Caco-2 (cell line): ENCODE measurements around the gene TDG. TPM values are rescaled to one million over a fixed set of nuclear protein-coding genes. Genes with fewer than 3 reads are reported as not detected.

Source experiments
- BruUV-seq: library from RNA; stranded (reverse); fragments of 400-500 nt; replicated peaks from 2 replicates; lab custom pipeline; 2021; lab: Mats Ljungman, UMichigan
- CTCF ChIA-PET: fragments of 300-600 bp; sonication (Branson Sonifier 250); formaldehyde crosslinking; loops from one replicate; lab custom pipeline; 2022; ENCODE audit warnings: antibody characterized with exemption; lab: Charles Lee
- POLR2A ChIA-PET: fragments of 300-600 bp; sonication (Branson Sonifier 250); formaldehyde crosslinking; loops from one replicate; lab custom pipeline; 2022; ENCODE audit warnings: antibody characterized with exemption; lab: Charles Lee
- DNase-seq, 2 experiments: peaks; one replicate each; pipeline versions ENCODE4 v3.0.0 to v3.0.0-alpha.2; 2020 to 2022
- H3K27me3 ChIP-seq: replicated peaks from 2 replicates; pipeline ENCODE4 v1.6.0; 2011; ENCODE audit warnings: low read length; ENCODE audit not compliant: control insufficient read depth, insufficient read depth
- H3K36me3 ChIP-seq: 2 replicates; pipeline ENCODE4 v1.5.1; 2011; ENCODE audit warnings: low read length; ENCODE audit not compliant: control insufficient read depth, insufficient read depth
- H3K4me1 ChIP-seq: fragments of 250-450 bp; sonication (Bioruptor Pico); 2 replicates; pipeline ENCODE4 v1.5.1; 2020; ENCODE audit warnings: mild to moderate bottlenecking
- H3K4me3 ChIP-seq: 2 replicates; pipeline ENCODE4 v1.5.1; 2011; ENCODE audit warnings: low read depth, mild to moderate bottlenecking, control low read depth, low read length
- H3K9me3 ChIP-seq: fragments of 250-450 bp; sonication (Bioruptor Pico); 2 replicates; pipeline ENCODE4 v1.5.1; 2020; ENCODE audit warnings: mild to moderate bottlenecking, moderate library complexity
- H3K27ac Mint-ChIP-seq: one replicate; pipeline ENCODE4 v1.8.0; 2022; ENCODE audit warnings: mixed read lengths; ENCODE audit not compliant: unreplicated experiment
- H3K27me3 Mint-ChIP-seq: one replicate; pipeline ENCODE4 v1.8.0; 2022; ENCODE audit warnings: mixed read lengths; ENCODE audit not compliant: insufficient read depth, unreplicated experiment
- H3K36me3 Mint-ChIP-seq: one replicate; pipeline ENCODE4 v1.8.0; 2022; ENCODE audit warnings: mild to moderate bottlenecking, mixed read lengths; ENCODE audit not compliant: insufficient read depth, unreplicated experiment
- H3K4me1 Mint-ChIP-seq: one replicate; pipeline ENCODE4 v1.8.0; 2022; ENCODE audit warnings: low read depth, mixed read lengths; ENCODE audit not compliant: unreplicated experiment
- H3K4me3 Mint-ChIP-seq: one replicate; pipeline ENCODE4 v1.8.0; 2022; ENCODE audit warnings: mild to moderate bottlenecking, moderate library complexity, mixed read lengths; ENCODE audit not compliant: unreplicated experiment
- H3K9me3 Mint-ChIP-seq: one replicate; pipeline ENCODE4 v1.8.0; 2022; ENCODE audit warnings: mixed read lengths; ENCODE audit not compliant: unreplicated experiment
- intact Hi-C: fragments of 100-400 bp; cut with micrococcal nuclease; formaldehyde crosslinking; loops from one replicate; pipeline ENCODE4 v1.10.0; 2022; ENCODE audit not compliant: unreplicated experiment
- total RNA-seq: library from RNA; stranded (reverse); gene quantifications from 2 replicates; pipeline ENCODE4 v1.2.3, GENCODE V29; 2022
- TF ChIP-seq, protein P1 (sequence below), 2 experiments: fragments of 200-600 bp in 1 of 2; IDR thresholded peaks; 1 replicate in 1 of 2; 2 replicates in 1 of 2; pipeline versions ENCODE4 v1.5.1 to v1.8.0; 2011 to 2022; ENCODE audit warnings: antibody characterized with exemption in 1 of 2, control low read depth in 1 of 2, inconsistent platforms in 1 of 2, low read depth in 1 of 2, low read length in 1 of 2, mild to moderate bottlenecking in 1 of 2, moderate library complexity in 1 of 2; ENCODE audit not compliant: insufficient read depth in 1 of 2, severe bottlenecking in 1 of 2, unreplicated experiment in 1 of 2

The TDG gene
- total RNA-seq, 1 experiment from 2014 or later = 29.5 TPM

- H3K4me1 Mint-ChIP-seq = no peaks in the 10 kb centered on the region
- Histone ChIP-seq H3K4me3 (no peak overlapping the region), H3K9me3 (peaks cover 5% of the 10 kb centered on the region; the same call in 1 of the 2 replicates), H3K27me3 (no peaks in the 10 kb centered on the region), H3K36me3 (no peaks in the 10 kb centered on the region), H3K4me1 (no peaks in the 10 kb centered on the region)
- no peaks in the 10 kb centered on the region for H3K36me3 Mint-ChIP-seq
- no TSS peak for BruUV-seq
- CTCF ChIA-PET = no interaction called here
- H3K9me3 Mint-ChIP-seq = no peaks in the 10 kb centered on the region
- H3K27me3 Mint-ChIP-seq = peaks cover 18% of the 10 kb centered on the region
- intact Hi-C loops = no loop called here
- no peak overlapping the region for H3K27ac Mint-ChIP-seq
- TF ChIP-seq, protein P1, sequence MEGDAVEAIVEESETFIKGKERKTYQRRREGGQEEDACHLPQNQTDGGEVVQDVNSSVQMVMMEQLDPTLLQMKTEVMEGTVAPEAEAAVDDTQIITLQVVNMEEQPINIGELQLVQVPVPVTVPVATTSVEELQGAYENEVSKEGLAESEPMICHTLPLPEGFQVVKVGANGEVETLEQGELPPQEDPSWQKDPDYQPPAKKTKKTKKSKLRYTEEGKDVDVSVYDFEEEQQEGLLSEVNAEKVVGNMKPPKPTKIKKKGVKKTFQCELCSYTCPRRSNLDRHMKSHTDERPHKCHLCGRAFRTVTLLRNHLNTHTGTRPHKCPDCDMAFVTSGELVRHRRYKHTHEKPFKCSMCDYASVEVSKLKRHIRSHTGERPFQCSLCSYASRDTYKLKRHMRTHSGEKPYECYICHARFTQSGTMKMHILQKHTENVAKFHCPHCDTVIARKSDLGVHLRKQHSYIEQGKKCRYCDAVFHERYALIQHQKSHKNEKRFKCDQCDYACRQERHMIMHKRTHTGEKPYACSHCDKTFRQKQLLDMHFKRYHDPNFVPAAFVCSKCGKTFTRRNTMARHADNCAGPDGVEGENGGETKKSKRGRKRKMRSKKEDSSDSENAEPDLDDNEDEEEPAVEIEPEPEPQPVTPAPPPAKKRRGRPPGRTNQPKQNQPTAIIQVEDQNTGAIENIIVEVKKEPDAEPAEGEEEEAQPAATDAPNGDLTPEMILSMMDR (IDR thresholded peaks at IDR 0.05; ENCODE audit: insufficient read depth in 1 of 2, low read depth in 1 of 2, low read length in 1 of 2, severe bottlenecking in 1 of 2, unreplicated experiment in 1 of 2) = no peak
- H3K4me3 Mint-ChIP-seq = no peak overlapping the region
- POLR2A ChIA-PET = no interaction called here
- DNase-seq = no peak
Observed at GRCh38 chr12:104022786-104023185, 57.1 kb downstream of the TDG start.

GRCh38 chr12:104023710-104024109, 58.0 kb downstream of the TDG start:
- intact Hi-C loops = no loop called here
- Histone ChIP-seq H3K27me3 (no peaks in the 10 kb centered on the region), H3K36me3 (no peaks in the 10 kb centered on the region), H3K4me1 (no peaks in the 10 kb centered on the region), H3K9me3 (peaks cover 5% of the 10 kb centered on the region; the same call in 1 of the 2 replicates), H3K4me3 (no peak overlapping the region)
- no TSS peak for BruUV-seq
- no peak overlapping the region for H3K27ac Mint-ChIP-seq
- no peaks in the 10 kb centered on the region for H3K9me3 Mint-ChIP-seq
- no peaks in the 10 kb centered on the region for H3K36me3 Mint-ChIP-seq
- no peak overlapping the region for H3K4me3 Mint-ChIP-seq
- no peaks in the 10 kb centered on the region for H3K4me1 Mint-ChIP-seq
- no peak for DNase-seq
- TF ChIP-seq, protein P1 (IDR thresholded peaks at IDR 0.05; ENCODE audit: insufficient read depth in 1 of 2, low read depth in 1 of 2, low read length in 1 of 2, severe bottlenecking in 1 of 2, unreplicated experiment in 1 of 2) = no peak
- CTCF ChIA-PET = no interaction called here
- peaks cover 19% of the 10 kb centered on the region for H3K27me3 Mint-ChIP-seq
- POLR2A ChIA-PET = no interaction called here

DNA sequence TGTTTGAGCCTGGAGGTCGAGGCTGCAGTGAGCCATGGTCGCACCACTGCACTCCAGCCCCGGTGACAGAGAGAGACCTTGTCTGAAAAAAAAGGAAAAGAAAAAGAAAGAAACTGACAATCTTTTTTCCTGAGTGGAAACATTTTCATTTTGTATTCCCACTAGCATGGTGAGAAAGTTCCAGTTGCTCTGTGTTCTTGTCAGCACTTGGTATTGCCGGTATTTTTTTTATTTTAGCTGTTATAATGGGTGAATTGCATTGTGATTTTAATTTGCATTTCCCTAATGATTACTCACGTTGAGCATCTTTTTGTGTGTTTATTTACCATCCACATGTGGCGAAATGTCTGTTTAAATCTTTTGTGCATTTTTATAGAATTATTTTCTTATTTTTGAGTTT, 58.7 kb downstream of the TDG start:
- Mint-ChIP-seq H3K27ac (no peak overlapping the region), H3K9me3 (no peaks in the 10 kb centered on the region), H3K4me3 (no peak overlapping the region), H3K27me3 (peaks cover 21% of the 10 kb centered on the region), H3K36me3 (no peaks in the 10 kb centered on the region), H3K4me1 (no peaks in the 10 kb centered on the region)
- intact Hi-C loops = no loop called here
- ChIA-PET POLR2A (no interaction called here), CTCF (no interaction called here)
- no peaks in the 10 kb centered on the region for H3K27me3 ChIP-seq
- no peaks in the 10 kb centered on the region for H3K36me3 ChIP-seq
- H3K9me3 ChIP-seq = peaks cover 5% of the 10 kb centered on the region; the same call in 1 of the 2 replicates
- TF ChIP-seq, protein P1 (IDR thresholded peaks at IDR 0.05; ENCODE audit: insufficient read depth in 1 of 2, low read depth in 1 of 2, low read length in 1 of 2, severe bottlenecking in 1 of 2, unreplicated experiment in 1 of 2) = no peak
- H3K4me3 ChIP-seq = no peak overlapping the region
- no TSS peak for BruUV-seq
- no peaks in the 10 kb centered on the region for H3K4me1 ChIP-seq
- DNase-seq = no peak
